Right lobe of liver (tissue), 6 donors: Measurements from ENCODE around the gene AREL1. TPM values are rescaled to one million over a fixed set of nuclear protein-coding genes. Genes with fewer than 3 reads are reported as not detected.

Experiments
- ATAC-seq, 4 donors: fragments of 200-7000 bp; cut with Tn5 transposase; one replicate each; pipeline ENCODE4 v1.9.1; 2020; ENCODE audit warnings: mild to moderate bottlenecking in 4 of 4, moderate library complexity in 4 of 4
- DNase-seq, 3 donors: peaks; one replicate each; pipeline ENCODE4 v3.0.0-alpha.2; 2020
- H3K27ac ChIP-seq, 3 donors: fragments of 200-600 bp; one replicate each; pipeline ENCODE4 v1.8.0; 2022
- H3K27me3 ChIP-seq, 2 donors: fragments of 200-600 bp; one replicate each; pipeline ENCODE4 v1.8.0; 2022
- H3K36me3 ChIP-seq, 4 donors: fragments of 200-600 bp; sonication (generic) in 1 of 4; one replicate each; pipeline versions ENCODE4 v1.5.1 to v1.8.0; 2017 to 2022; ENCODE audit warnings: control low read depth in 1 of 4
- H3K4me1 ChIP-seq, 4 donors: fragments of 200-600 bp; sonication (generic) in 1 of 4; one replicate each; pipeline versions ENCODE4 v1.5.1 to v1.8.0; 2017 to 2022; ENCODE audit warnings: control low read depth in 1 of 4
- H3K4me3 ChIP-seq, 3 donors: fragments of 200-600 bp; one replicate each; pipeline ENCODE4 v1.8.0; 2022
- H3K9me3 ChIP-seq, 4 donors: fragments of 200-600 bp; sonication (generic) in 1 of 4; one replicate each; pipeline versions ENCODE4 v1.5.1 to v1.8.0; 2017 to 2022; ENCODE audit warnings: control low read depth in 1 of 4
- POLR2A ChIP-seq: fragments of 450-650 bp; IDR thresholded peaks from one replicate; pipeline ENCODE4 v1.6.1; 2017; ENCODE audit warnings: antibody characterized with exemption, mild to moderate bottlenecking
- WGBS: methylation state at CpG from one replicate; pipeline ENCODE4 v1.1.6; 2018; ENCODE audit warnings: low coverage, low lambda C conversion rate; ENCODE audit not compliant: insufficient coverage; ENCODE audit errors: missing lambda C conversion rate; 5-methylcytosine and 5-hydroxymethylcytosine counted together
- intact Hi-C, 2 donors: fragments of 100-400 bp; cut with DNase I; formaldehyde crosslinking; loops; one replicate each; pipeline versions ENCODE4 v1.11.2 to v1.14.1; 2022
- total RNA-seq, 6 experiments: library from RNA; depleted of rRNA in 2 of 6; stranded (reverse); fragments of >200 nt in 2 of 6; fragmentation: NEBNext Ultra II Directional in 3 of 6; extraction: Animal tissue kit (Norgen Biotek cat#: 25700) in 3 of 6; gene quantifications; one replicate each; pipeline versions ENCODE4 v1.1.0 to v1.2.4, GENCODE V29; 2016 to 2023
- TF ChIP-seq, protein P1 (sequence below), 4 donors: fragments of 200-600 bp in 3 of 4; fragments of 450-650 bp in 1 of 4; IDR thresholded peaks; one replicate each; pipeline versions ENCODE4 v1.5.1 to v1.8.0; 2016 to 2022; ENCODE audit warnings: antibody characterized with exemption in 4 of 4, mild to moderate bottlenecking in 2 of 4
- donor health status: DM: no; HTN: yes; CAD: no.
- donor health status: DM: no; HTN: no; CAD: no.
- donor health status: DM: no; HTN: no; CAD: no.
- donor health status: DM: no; HTN: yes; CAD: no.
- donor health status: DM: no; HTN: yes; CAD: no.

Gene AREL1
- total RNA-seq, 6 experiments from 2014 or later: 12.7 to 17.9 (median 15.9) TPM

DNA sequence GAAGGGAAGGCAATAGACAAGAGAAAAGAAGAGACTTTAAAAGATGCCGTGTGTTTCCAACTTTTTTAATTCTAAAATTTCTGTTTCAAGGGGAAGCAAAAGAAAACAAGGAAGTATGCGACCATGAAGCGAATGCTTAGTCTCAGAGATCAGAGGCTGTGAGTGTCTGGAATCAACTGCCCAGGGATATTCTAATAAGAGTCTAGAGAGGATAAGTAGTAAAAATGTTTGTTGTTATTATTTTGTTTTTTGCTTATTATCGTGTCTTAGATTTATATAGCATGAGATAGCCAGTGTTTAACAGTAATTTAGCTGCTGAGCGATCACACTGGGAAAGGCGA lies 485 bp upstream of the AREL1 start:
- Histone ChIP-seq H3K9me3 (no peaks in the 10 kb centered on the region), H3K4me1 (peaks cover 0 to 28% (median 7%) of the 10 kb centered on the region in 4 donors), H3K27me3 (no peaks in the 10 kb centered on the region), H3K27ac (peak overlapping the region; percentile 24 to 75 (median 66)), H3K36me3 (peaks cover 0 to 29% (median 7%) of the 10 kb centered on the region in 4 donors), H3K4me3 (peak overlapping the region; percentile 64 to 82 (median 77))
- TF ChIP-seq, protein P1, sequence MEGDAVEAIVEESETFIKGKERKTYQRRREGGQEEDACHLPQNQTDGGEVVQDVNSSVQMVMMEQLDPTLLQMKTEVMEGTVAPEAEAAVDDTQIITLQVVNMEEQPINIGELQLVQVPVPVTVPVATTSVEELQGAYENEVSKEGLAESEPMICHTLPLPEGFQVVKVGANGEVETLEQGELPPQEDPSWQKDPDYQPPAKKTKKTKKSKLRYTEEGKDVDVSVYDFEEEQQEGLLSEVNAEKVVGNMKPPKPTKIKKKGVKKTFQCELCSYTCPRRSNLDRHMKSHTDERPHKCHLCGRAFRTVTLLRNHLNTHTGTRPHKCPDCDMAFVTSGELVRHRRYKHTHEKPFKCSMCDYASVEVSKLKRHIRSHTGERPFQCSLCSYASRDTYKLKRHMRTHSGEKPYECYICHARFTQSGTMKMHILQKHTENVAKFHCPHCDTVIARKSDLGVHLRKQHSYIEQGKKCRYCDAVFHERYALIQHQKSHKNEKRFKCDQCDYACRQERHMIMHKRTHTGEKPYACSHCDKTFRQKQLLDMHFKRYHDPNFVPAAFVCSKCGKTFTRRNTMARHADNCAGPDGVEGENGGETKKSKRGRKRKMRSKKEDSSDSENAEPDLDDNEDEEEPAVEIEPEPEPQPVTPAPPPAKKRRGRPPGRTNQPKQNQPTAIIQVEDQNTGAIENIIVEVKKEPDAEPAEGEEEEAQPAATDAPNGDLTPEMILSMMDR (IDR thresholded peaks at IDR 0.05): no peak
- TF ChIP-seq POLR2A: no peak
- DNase-seq (no peak), ATAC-seq (peak in 3 of 4 donors; percentile 8 to 21 (median 15))
- intact Hi-C loops: no loop called here
- 6% methylated on average over 6 of the region's 6 CpGs for WGBS

- WGBS: 62% methylated on average over 5 of the region's 5 CpGs
- Histone ChIP-seq H3K27me3 (no peaks in the 10 kb centered on the region), H3K9me3 (no peaks in the 10 kb centered on the region), H3K4me3 (no peak overlapping the region), H3K4me1 (peaks cover 0 to 28% (median 7%) of the 10 kb centered on the region in 4 donors), H3K27ac (no peak overlapping the region), H3K36me3 (peaks cover 0 to 14% (median 3%) of the 10 kb centered on the region in 4 donors)
- intact Hi-C loops: no loop called here
- TF ChIP-seq, protein P1 (IDR thresholded peaks at IDR 0.05): no peak
- no peak for TF ChIP-seq POLR2A
- DNase-seq: no peak
- no peak for ATAC-seq
These were observed 1.2 kb downstream of the AREL1 start for GRCh38 chr14:74711651-74712050.

- intact Hi-C loops: no loop called here
- no peaks in the 10 kb centered on the region for H3K9me3 ChIP-seq
- no peak overlapping the region for H3K27ac ChIP-seq
- 91% methylated on average over 1 of the region's 1 CpG for WGBS
- H3K27me3 ChIP-seq: no peaks in the 10 kb centered on the region
- peaks cover 0 to 28% (median 7%) of the 10 kb centered on the region in 4 donors for H3K4me1 ChIP-seq
- TF ChIP-seq POLR2A: no peak
- TF ChIP-seq, protein P1 (IDR thresholded peaks at IDR 0.05): no peak
- ATAC-seq (no peak), DNase-seq (no peak)
- peaks cover 0 to 2% (median 0%) of the 10 kb centered on the region in 4 donors for H3K36me3 ChIP-seq
- no peak overlapping the region for H3K4me3 ChIP-seq
These were observed 2.4 kb downstream of the AREL1 start for GRCh38 chr14:74710480-74710879.

DNA sequence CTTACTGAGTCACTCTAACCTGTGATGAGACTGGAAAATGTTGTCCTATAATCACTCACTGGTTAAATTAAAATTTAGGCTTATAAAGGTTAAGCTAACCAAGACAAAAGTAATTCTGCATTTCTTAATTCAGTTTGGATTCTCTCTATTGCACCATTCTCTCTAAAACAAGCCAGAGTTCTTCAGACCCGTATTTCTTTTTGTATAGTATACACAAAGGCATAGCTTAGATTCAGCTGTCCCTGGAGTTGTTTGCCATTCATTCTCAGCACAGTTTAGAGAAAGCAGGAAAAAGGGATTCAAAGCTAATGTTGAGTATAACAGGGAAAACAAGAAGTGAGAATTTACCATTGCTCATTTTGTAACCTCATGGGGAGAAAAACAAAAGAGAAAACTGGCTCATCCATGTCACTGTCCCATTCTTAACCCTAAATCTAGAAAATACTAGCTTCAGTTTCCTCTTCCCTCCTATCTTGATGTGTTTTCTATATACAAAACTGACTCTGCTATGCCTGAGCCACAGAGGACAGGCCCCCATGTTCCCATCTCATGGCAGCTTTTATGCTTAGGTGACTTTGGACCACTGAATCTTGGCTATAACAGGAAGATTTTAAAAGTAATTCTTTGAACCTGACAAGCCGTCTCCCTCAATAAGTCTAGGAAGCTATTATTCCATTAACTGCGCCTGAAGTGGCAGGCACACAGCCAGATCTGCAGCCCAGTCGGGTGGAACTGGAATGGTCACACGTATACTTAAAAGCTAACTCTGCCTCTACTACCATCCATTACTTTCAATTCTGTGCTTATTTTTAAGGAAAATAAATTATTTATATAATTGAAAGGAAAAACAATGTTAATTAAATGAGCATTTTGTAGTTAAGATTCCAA lies 7.0 kb downstream of the AREL1 start:
- DNase-seq (no peak), ATAC-seq (no peak)
- peaks cover 0 to 6% (median 0%) of the 10 kb centered on the region in 4 donors for H3K4me1 ChIP-seq
- TF ChIP-seq, protein P1 (IDR thresholded peaks at IDR 0.05): no peak
- no peak for TF ChIP-seq POLR2A
- H3K4me3 ChIP-seq: no peak overlapping the region
- no peaks in the 10 kb centered on the region for H3K36me3 ChIP-seq
- H3K27ac ChIP-seq: no peak overlapping the region
- WGBS: 91% methylated on average over 5 of the region's 5 CpGs
- H3K27me3 ChIP-seq: no peaks in the 10 kb centered on the region
- intact Hi-C loops: no loop called here
- no peaks in the 10 kb centered on the region for H3K9me3 ChIP-seq
